ENCODE results near the gene PLXDC1.

DNA sequence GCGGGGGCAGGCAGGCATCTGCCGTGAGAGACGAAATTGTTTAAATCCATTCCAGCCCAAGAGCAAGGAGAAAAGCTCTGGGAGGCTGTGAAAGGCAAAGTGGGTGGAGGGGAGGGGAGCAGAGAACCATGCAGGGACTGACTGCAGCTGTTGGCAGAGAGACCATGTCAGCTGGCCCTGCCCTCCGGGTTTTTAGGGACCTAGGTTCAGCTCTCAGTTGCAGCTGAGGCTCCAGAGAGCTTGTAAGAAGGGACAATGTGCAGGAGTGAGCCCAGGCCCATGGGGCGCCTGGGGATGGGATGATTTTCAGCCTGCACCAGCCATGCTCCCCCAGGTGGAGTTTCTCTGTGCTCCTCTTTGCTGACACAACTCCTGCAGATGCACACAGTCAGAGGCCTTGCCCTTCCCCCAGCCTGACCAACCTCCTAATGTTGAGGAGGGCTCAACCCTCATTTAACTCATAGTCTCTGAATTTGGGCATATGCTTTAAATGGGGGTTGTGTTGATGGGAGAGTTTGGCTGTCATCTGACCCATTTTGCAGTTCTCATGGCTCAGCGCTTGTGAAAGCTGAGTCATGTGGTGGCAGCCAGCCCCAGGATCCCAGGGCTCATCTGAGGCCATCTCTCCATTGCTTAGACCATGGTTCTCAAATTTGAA, 70.9 kb downstream of the PLXDC1 start:
- TF ChIP-seq, protein P1, sequence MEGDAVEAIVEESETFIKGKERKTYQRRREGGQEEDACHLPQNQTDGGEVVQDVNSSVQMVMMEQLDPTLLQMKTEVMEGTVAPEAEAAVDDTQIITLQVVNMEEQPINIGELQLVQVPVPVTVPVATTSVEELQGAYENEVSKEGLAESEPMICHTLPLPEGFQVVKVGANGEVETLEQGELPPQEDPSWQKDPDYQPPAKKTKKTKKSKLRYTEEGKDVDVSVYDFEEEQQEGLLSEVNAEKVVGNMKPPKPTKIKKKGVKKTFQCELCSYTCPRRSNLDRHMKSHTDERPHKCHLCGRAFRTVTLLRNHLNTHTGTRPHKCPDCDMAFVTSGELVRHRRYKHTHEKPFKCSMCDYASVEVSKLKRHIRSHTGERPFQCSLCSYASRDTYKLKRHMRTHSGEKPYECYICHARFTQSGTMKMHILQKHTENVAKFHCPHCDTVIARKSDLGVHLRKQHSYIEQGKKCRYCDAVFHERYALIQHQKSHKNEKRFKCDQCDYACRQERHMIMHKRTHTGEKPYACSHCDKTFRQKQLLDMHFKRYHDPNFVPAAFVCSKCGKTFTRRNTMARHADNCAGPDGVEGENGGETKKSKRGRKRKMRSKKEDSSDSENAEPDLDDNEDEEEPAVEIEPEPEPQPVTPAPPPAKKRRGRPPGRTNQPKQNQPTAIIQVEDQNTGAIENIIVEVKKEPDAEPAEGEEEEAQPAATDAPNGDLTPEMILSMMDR (IDR thresholded peaks at IDR 0.05): no peak
- TF ChIP-seq POLR2A (IDR thresholded peaks at IDR 0.05): no peak
